HCT116 (cell line): ENCODE results near the gene NUDT8.

Experiments used
- POLR2AphosphoS5 ChIP-seq: IDR thresholded peaks from 2 replicates; pipeline ENCODE4 v1.6.1; 2011; ENCODE audit warnings: mild to moderate bottlenecking, low read depth, low read length, moderate library complexity
- TF ChIP-seq, protein P1 (sequence below), 3 experiments: fragments of 200-600 bp in 1 of 3; sonication (generic) in 1 of 3; IDR thresholded peaks in 2 of 3; conservative IDR thresholded peaks in 1 of 3; 2 replicates each; pipeline ENCODE4 v1.5.1; 2012 to 2017; ENCODE audit warnings: low read depth in 2 of 3, low read length in 2 of 3, antibody characterized with exemption in 1 of 3, borderline replicate concordance in 1 of 3, control low read depth in 1 of 3, mild to moderate bottlenecking in 1 of 3, mixed read lengths in 1 of 3, mixed run types in 1 of 3, moderate library complexity in 1 of 3; ENCODE audit not compliant: insufficient read depth in 1 of 3

DNA sequence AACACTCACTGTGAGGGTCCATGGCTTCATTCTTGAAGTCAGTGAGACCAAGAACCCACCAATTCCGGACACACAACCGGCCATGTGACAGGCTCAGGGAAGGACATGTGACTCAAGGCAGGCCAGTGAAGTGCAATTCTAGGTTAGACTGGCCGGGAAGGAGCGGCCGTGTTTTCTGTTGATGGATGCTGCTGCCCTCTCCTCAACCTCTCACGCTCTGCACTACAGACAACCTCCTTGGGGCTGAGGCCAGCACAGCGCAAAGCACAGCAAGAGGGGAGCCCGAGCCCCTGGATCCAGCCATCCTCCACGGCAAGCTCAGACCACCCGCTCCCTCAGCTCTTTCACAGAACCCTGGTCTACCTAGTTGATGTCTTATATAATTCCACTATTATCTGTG is 2.8 kb downstream of the NUDT8 start:
- TF ChIP-seq POLR2AphosphoS5 = no peak
- TF ChIP-seq, protein P1, sequence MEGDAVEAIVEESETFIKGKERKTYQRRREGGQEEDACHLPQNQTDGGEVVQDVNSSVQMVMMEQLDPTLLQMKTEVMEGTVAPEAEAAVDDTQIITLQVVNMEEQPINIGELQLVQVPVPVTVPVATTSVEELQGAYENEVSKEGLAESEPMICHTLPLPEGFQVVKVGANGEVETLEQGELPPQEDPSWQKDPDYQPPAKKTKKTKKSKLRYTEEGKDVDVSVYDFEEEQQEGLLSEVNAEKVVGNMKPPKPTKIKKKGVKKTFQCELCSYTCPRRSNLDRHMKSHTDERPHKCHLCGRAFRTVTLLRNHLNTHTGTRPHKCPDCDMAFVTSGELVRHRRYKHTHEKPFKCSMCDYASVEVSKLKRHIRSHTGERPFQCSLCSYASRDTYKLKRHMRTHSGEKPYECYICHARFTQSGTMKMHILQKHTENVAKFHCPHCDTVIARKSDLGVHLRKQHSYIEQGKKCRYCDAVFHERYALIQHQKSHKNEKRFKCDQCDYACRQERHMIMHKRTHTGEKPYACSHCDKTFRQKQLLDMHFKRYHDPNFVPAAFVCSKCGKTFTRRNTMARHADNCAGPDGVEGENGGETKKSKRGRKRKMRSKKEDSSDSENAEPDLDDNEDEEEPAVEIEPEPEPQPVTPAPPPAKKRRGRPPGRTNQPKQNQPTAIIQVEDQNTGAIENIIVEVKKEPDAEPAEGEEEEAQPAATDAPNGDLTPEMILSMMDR (IDR thresholded peaks at IDR 0.05 in 2 of 3, conservative IDR thresholded peaks at IDR 0.05 in 1 of 3; ENCODE audit: borderline replicate concordance in 1 of 3, insufficient read depth in 1 of 3, low read depth in 2 of 3, low read length in 2 of 3) = no peak
